ENCODE results near the gene MYO7A. TPM values are rescaled to one million over a fixed set of nuclear protein-coding genes. Genes with fewer than 3 reads are reported as not detected.

The MYO7A gene
- total RNA-seq, 1 experiment from 2014 or later: not detected

GRCh38 chr11:77212314-77213007 lies 84.4 kb downstream of the MYO7A start:
- in situ Hi-C loops (cut with HindIII; ENCODE audit: low pct_unique_long_range_greater_than_20kb, low sequenced_read_pairs): no loop called here
- DNase-seq (ENCODE audit: low read depth): no peak

GRCh38 chr11:77213029-77213579 lies 85.1 kb downstream of the MYO7A start:
- in situ Hi-C loops (cut with HindIII; ENCODE audit: low pct_unique_long_range_greater_than_20kb, low sequenced_read_pairs): no loop called here

DNA sequence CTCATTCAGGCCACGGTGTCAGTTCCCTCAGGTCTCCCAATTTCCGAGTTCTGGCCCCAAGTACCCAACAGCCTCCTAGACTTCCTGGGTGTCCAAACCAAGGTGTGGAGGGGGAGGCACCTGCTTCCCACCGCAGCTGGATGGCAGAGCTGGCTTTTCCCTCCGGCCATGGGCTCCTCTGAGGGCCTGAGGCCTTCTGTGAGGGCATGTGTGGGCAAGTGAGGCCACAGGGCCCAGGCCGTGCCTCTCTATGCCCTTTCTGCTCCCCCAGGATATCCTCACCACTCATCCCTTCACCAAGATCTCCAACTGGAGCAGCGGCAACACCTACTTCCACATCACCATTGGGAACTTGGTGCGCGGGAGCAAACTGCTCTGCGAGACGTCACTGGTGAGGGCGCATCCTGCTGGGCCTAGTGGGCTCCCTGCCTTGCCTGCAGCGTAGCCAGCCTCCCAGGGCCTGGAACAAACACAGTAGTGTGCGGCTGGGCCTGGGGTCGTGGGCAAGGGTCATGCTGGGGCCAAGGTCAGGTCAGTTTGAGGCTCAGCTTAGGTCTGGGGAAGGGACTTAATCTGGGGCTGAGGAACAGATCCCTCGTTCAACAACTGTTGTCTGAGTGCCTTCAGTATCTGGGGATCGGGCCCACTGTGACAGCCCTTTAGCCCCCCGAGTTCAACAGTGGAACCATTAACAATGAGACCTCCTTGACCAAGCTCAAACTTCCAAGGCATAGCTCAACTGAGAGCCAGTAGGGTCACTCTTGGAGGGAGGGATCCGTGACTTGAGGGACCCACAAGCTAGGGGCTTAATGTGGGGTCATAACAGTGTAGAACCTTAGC lies 85.8 kb downstream of the MYO7A start:
- in situ Hi-C loops (cut with HindIII; ENCODE audit: low pct_unique_long_range_greater_than_20kb, low sequenced_read_pairs): no loop called here
- DNase-seq (ENCODE audit: low read depth): no peak

More at GRCh38 chr11:77213029-77213579, 85.1 kb downstream of the MYO7A start:
- DNase-seq (ENCODE audit: low read depth): no peak

DNA sequence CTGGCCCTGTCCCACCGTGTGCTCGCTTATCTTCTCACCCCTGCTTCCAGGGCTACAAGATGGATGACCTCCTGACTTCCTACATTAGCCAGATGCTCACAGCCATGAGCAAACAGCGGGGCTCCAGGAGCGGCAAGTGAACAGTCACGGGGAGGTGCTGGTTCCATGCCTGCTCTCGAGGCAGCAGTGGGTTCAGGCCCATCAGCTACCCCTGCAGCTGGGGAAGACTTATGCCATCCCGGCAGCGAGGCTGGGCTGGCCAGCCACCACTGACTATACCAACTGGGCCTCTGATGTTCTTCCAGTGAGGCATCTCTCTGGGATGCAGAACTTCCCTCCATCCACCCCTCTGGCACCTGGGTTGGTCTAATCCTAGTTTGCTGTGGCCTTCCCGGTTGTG lies 86.5 kb downstream of the MYO7A start:
- no peak for DNase-seq (ENCODE audit: low read depth)
- in situ Hi-C loops (cut with HindIII; ENCODE audit: low pct_unique_long_range_greater_than_20kb, low sequenced_read_pairs): no loop called here

- in situ Hi-C loops (cut with HindIII; ENCODE audit: low pct_unique_long_range_greater_than_20kb, low sequenced_read_pairs): no loop called here
- no peak for DNase-seq (ENCODE audit: low read depth)
These were observed 87.1 kb downstream of the MYO7A start for GRCh38 chr11:77215106-77215505.

- no peak for DNase-seq (ENCODE audit: low read depth)
- in situ Hi-C loops (cut with HindIII; ENCODE audit: low pct_unique_long_range_greater_than_20kb, low sequenced_read_pairs): no loop called here
These were observed 89.1 kb downstream of the MYO7A start for GRCh38 chr11:77217156-77217555.

DNA sequence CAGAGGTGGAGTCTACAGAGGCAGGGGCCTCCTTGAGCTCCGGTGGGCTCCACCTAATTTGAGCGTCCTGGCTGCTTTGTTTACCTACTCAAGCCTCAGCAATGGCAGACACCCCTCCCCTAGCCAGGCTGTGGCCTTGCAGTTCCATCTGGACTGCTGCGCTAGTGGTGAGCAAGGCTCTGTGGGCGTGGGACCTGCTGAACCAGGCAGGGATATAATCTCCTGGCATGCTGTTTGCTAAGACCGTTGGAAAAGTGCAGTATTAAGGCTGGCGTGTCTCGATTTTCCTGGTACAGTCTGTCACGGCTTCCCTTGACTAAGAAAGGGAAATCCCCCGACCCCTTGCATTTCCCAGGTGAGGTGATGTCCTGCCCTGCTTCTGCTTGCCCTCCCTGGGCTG lies 95.8 kb downstream of the MYO7A start:
- in situ Hi-C loops (cut with HindIII; ENCODE audit: low pct_unique_long_range_greater_than_20kb, low sequenced_read_pairs): no loop called here
- no peak for DNase-seq (ENCODE audit: low read depth)

DNA sequence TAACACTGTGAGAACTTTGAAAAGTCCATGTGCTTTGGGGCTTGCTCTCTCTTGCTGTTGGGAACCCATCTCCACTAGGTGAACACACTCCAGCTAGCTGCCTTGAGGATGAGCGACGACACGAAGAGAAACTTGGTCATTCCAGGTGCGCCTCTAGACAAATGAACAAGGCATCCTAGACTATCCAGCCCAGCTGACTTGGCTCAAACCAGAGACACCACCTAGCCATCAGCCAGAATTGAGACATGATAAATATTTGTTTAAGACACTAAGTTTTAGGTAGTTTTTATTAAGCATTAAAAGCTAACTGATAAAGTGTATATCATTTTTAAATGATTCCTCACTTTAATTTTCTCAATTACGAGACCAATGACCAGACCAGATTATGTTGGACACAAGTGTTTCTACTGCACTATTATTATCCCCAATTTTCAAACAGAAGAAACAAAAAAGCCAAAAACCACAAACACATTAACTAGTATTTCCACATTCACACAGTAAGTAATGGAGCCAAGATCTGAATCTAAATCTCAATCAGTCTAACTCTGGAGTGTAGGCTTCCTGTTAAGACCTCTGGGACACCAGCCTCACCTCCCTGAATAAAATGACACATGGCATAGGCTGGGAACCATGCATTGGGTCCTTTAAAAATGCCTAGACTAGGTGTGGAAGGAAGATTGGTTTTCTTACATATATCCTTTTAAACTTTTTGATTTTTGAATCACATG lies 103.0 kb downstream of the MYO7A start:
- DNase-seq (ENCODE audit: low read depth): no peak
- in situ Hi-C loops (cut with HindIII; ENCODE audit: low pct_unique_long_range_greater_than_20kb, low sequenced_read_pairs): no loop called here

- in situ Hi-C loops (cut with HindIII; ENCODE audit: low pct_unique_long_range_greater_than_20kb, low sequenced_read_pairs): no loop called here
- DNase-seq (ENCODE audit: low read depth): no peak
These were observed 103.8 kb downstream of the MYO7A start for GRCh38 chr11:77231800-77232199.

GRCh38 chr11:77232242-77232641 lies 104.2 kb downstream of the MYO7A start:
- no peak for DNase-seq (ENCODE audit: low read depth)
- in situ Hi-C loops (cut with HindIII; ENCODE audit: low pct_unique_long_range_greater_than_20kb, low sequenced_read_pairs): no loop called here

GRCh38 chr11:77233011-77233410 lies 105.0 kb downstream of the MYO7A start:
- in situ Hi-C loops (cut with HindIII; ENCODE audit: low pct_unique_long_range_greater_than_20kb, low sequenced_read_pairs): no loop called here
- no peak for DNase-seq (ENCODE audit: low read depth)

GRCh38 chr11:77236901-77237300 lies 108.9 kb downstream of the MYO7A start:
- in situ Hi-C loops (cut with HindIII; ENCODE audit: low pct_unique_long_range_greater_than_20kb, low sequenced_read_pairs): no loop called here
- DNase-seq (ENCODE audit: low read depth): no peak

- in situ Hi-C loops (cut with HindIII; ENCODE audit: low pct_unique_long_range_greater_than_20kb, low sequenced_read_pairs): no loop called here
- DNase-seq (ENCODE audit: low read depth): no peak
These were observed 116.4 kb downstream of the MYO7A start for GRCh38 chr11:77244277-77245027.

- in situ Hi-C loops (cut with HindIII; ENCODE audit: low pct_unique_long_range_greater_than_20kb, low sequenced_read_pairs): no loop called here
- DNase-seq (ENCODE audit: low read depth): no peak
These were observed 121.4 kb downstream of the MYO7A start for GRCh38 chr11:77249427-77249826.

DNA sequence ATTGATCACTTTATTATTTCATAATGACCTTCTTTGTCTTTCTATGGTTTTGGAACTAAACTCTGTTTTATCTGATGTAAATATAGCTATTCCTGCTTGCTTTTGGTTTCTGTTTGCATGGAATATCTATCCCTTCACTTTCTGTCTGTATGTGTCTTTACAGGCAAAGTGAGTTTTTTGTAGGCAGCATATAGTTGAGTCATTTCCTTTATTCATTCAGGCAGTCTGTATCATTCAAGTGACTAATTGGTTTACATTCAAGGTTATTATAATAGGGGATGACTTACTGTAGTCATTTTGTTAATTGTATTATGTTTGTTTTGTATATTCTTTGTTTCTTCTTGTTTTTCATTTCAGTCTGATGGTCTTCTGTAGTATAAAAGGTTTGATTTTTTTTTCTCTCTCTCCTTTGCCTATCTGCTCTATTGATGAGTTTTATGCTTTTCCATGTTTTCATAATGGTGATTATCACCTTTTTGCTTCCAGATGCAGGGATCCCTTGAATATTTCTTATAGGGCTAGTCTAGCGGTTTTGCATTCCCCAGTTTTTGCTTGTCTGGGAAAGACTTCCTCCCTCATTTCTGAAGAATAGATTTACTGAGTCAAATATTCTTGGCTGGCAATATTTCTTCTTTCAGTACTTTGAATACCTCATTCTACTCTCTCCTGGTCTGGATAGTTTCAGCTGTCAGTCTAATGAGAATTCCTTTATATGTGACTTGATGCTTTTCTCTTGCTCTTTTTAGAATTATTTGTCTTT lies 123.0 kb downstream of the MYO7A start:
- DNase-seq (ENCODE audit: low read depth): no peak
- in situ Hi-C loops (cut with HindIII; ENCODE audit: low pct_unique_long_range_greater_than_20kb, low sequenced_read_pairs): no loop called here

DNA sequence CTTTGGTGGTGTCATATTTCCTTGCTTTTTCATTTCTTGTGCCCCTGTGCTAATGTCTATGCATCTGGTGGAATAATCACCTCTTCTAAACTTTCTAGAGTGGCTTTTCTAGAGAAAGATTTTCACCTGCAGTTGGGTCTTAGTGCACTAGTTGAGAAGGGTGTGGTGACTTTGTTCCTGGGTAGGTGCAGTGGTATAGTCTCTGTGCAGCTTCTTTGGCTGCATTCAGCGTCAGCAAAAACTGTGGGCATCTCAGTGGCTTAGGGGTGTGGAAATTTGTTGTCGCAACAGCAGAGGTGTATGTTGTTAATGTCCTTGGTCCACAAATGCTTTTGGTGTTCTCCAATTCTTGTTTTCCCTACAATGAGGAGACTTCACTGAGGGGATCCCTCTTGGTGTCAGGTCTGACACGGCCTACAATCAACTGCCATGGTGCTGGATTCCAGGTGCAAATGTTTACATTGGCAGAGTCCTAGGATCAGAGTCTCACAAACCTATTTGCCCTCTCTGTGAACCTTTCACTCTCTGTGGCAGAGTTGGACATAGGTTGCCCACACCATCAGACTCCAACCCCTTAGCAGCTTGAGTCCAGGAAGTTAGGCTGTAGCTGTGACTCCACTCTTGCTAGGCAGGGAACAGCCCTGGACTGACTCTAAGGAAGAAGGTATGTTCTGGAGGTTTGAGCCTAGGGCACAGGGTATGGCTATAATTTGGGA lies 124.7 kb downstream of the MYO7A start:
- no peak for DNase-seq (ENCODE audit: low read depth)
- in situ Hi-C loops (cut with HindIII; ENCODE audit: low pct_unique_long_range_greater_than_20kb, low sequenced_read_pairs): no loop called here

DNA sequence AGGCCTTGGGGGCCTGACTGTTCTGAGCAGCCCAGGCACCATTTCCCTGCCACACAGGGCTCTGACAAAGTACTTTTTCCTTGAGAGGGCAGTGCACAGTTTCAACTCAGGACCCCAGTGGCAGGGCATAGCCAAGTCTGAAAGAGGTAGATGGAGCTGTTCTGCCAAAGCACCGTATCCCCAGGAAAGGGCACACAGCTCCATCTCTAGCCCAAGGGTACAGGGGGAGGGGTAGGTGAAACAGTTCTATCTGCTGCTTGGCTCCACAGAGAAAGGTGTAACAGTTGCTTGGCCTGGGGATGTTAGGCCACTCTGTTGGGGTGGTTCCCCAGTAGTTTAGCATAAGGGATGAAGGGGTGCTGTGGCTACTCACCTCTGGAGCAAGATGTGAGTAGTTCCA lies 125.6 kb downstream of the MYO7A start:
- no peak for DNase-seq (ENCODE audit: low read depth)
- in situ Hi-C loops (cut with HindIII; ENCODE audit: low pct_unique_long_range_greater_than_20kb, low sequenced_read_pairs): no loop called here

Data from Caki2 (cell line).